Measurements from ENCODE around the gene C1QTNF3. TPM values are rescaled to one million over a fixed set of nuclear protein-coding genes. Genes with fewer than 3 reads are reported as not detected.

C1QTNF3 gene
- total RNA-seq, 2 experiments from 2014 or later, result 3.6 to 7.5 TPM

DNA sequence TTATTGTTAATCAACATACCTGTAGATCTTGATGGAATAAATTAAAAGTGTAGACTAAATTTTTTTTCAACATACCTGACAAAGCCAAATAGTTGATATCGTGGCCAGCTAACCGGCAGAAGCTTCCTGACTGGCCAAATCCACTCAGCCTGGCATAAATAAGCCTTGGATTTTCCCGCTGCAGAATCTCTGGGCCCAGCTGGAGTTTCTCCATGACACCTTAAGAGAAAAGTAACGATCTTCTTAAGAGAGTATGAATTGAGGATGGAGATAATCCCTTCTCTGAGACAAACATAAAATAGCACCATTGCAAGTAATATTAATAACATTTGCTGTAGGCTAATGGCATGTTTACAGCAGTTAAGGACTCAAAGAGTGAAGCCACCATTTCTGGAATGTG lies 37.3 kb downstream of the C1QTNF3 start:
- no peak overlapping the region for H2AFZ ChIP-seq (ENCODE audit: low read length)
- no peaks in the 10 kb centered on the region for H3K9me2 ChIP-seq (ENCODE audit: insufficient read depth, low read length)
- H3K36me3 ChIP-seq (ENCODE audit: insufficient read depth, low read length), result no peaks in the 10 kb centered on the region
- BruUV-seq (replicated peaks), result no TSS peak
- no peak overlapping the region for H3K27ac ChIP-seq (ENCODE audit: low read depth, low read length, poor library complexity, severe bottlenecking)
- ChIA-PET CTCF (ENCODE audit: unreplicated experiment) (no interaction called here), POLR2A (interaction anchor here (0.7 kb wide), 1 partner anchor 991 kb away, joined by 3 read pairs; no protein-coding TSS in a partner anchor)
- intact Hi-C loops (cut with micrococcal nuclease; ENCODE audit: unreplicated experiment), result loop anchor here (10.0 kb wide), 1 partner anchor 561 kb away; the partner anchor contains the start of gene TARS1
- H3K4me2 ChIP-seq (ENCODE audit: low read length), result no peak overlapping the region
- H3K4me1 ChIP-seq (ENCODE audit: insufficient read depth, low read length, poor library complexity, severe bottlenecking), result peaks cover 19% of the 10 kb centered on the region
- H3K9me3 ChIP-seq (ENCODE audit: low read length), result no peaks in the 10 kb centered on the region
- no peaks in the 10 kb centered on the region for H4K20me1 ChIP-seq (ENCODE audit: insufficient read depth, low read length)
- no peaks in the 10 kb centered on the region for H3K79me2 ChIP-seq (ENCODE audit: insufficient read depth, low read depth, low read length)
- H3K4me3 ChIP-seq (ENCODE audit: low read depth, low read length, poor library complexity, severe bottlenecking), result no peak overlapping the region
- TF ChIP-seq EZH2phosphoT487 (IDR thresholded peaks at IDR 0.05; ENCODE audit: borderline replicate concordance, low read depth, low read length), result no peak
- TF ChIP-seq, protein P1, sequence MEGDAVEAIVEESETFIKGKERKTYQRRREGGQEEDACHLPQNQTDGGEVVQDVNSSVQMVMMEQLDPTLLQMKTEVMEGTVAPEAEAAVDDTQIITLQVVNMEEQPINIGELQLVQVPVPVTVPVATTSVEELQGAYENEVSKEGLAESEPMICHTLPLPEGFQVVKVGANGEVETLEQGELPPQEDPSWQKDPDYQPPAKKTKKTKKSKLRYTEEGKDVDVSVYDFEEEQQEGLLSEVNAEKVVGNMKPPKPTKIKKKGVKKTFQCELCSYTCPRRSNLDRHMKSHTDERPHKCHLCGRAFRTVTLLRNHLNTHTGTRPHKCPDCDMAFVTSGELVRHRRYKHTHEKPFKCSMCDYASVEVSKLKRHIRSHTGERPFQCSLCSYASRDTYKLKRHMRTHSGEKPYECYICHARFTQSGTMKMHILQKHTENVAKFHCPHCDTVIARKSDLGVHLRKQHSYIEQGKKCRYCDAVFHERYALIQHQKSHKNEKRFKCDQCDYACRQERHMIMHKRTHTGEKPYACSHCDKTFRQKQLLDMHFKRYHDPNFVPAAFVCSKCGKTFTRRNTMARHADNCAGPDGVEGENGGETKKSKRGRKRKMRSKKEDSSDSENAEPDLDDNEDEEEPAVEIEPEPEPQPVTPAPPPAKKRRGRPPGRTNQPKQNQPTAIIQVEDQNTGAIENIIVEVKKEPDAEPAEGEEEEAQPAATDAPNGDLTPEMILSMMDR (conservative IDR thresholded peaks at IDR 0.05; ENCODE audit: low read length), result no peak
- DNase-seq (ENCODE audit: low spot score), result no peak

- Histone ChIP-seq H2AFZ (ENCODE audit: low read length) (no peak overlapping the region), H3K4me3 (ENCODE audit: low read depth, low read length, poor library complexity, severe bottlenecking) (no peak overlapping the region), H3K79me2 (ENCODE audit: insufficient read depth, low read depth, low read length) (no peaks in the 10 kb centered on the region), H3K9me2 (ENCODE audit: insufficient read depth, low read length) (no peaks in the 10 kb centered on the region), H3K9me3 (ENCODE audit: low read length) (no peaks in the 10 kb centered on the region), H3K4me1 (ENCODE audit: insufficient read depth, low read length, poor library complexity, severe bottlenecking) (peaks cover 19% of the 10 kb centered on the region), H3K27ac (ENCODE audit: low read depth, low read length, poor library complexity, severe bottlenecking) (no peak overlapping the region), H3K4me2 (ENCODE audit: low read length) (no peak overlapping the region), H3K36me3 (ENCODE audit: insufficient read depth, low read length) (no peaks in the 10 kb centered on the region), H4K20me1 (ENCODE audit: insufficient read depth, low read length) (no peaks in the 10 kb centered on the region)
- ChIA-PET POLR2A (no interaction called here), CTCF (ENCODE audit: unreplicated experiment) (no interaction called here)
- DNase-seq (ENCODE audit: low spot score), result no peak
- intact Hi-C loops (cut with micrococcal nuclease; ENCODE audit: unreplicated experiment), result loop anchor here (10.0 kb wide), 1 partner anchor 560 kb away; the partner anchor contains the start of gene TARS1
- no TSS peak for BruUV-seq (replicated peaks)
- TF ChIP-seq EZH2phosphoT487 (IDR thresholded peaks at IDR 0.05; ENCODE audit: borderline replicate concordance, low read depth, low read length), result no peak
- TF ChIP-seq, protein P1 (conservative IDR thresholded peaks at IDR 0.05; ENCODE audit: low read length), result no peak
These were observed 37.8 kb downstream of the C1QTNF3 start for GRCh38 chr5:34005211-34005610.

DNA sequence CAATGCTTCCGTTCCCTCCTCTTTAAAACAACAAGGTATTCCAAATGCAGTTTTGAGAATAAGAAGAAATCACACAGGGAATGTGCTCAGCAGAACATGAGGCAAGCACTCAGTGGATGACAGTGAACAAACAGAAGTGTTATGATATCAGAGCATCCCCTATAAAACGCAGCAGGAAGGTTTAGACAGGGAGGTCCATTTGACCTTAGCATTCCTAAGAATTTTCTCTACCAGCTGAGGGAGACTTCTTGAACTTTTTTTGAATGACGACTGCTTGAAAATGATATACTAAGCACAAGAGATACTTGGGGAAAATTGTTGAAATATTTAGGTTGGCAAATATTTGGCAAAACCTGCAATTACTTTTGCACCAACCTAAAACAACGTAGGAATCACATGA lies 39.1 kb downstream of the C1QTNF3 start:
- H3K4me2 ChIP-seq (ENCODE audit: low read length), result no peak overlapping the region
- no peaks in the 10 kb centered on the region for H4K20me1 ChIP-seq (ENCODE audit: insufficient read depth, low read length)
- BruUV-seq (replicated peaks), result no TSS peak
- H3K4me1 ChIP-seq (ENCODE audit: insufficient read depth, low read length, poor library complexity, severe bottlenecking), result peaks cover 14% of the 10 kb centered on the region
- H3K4me3 ChIP-seq (ENCODE audit: low read depth, low read length, poor library complexity, severe bottlenecking), result no peak overlapping the region
- POLR2A ChIA-PET, result no interaction called here
- intact Hi-C loops (cut with micrococcal nuclease; ENCODE audit: unreplicated experiment), result loop anchor here (10.0 kb wide), 1 partner anchor 559 kb away; the partner anchor contains the start of gene TARS1
- no peak overlapping the region for H3K27ac ChIP-seq (ENCODE audit: low read depth, low read length, poor library complexity, severe bottlenecking)
- no peaks in the 10 kb centered on the region for H3K9me3 ChIP-seq (ENCODE audit: low read length)
- H2AFZ ChIP-seq (ENCODE audit: low read length), result no peak overlapping the region
- H3K36me3 ChIP-seq (ENCODE audit: insufficient read depth, low read length), result no peaks in the 10 kb centered on the region
- no peaks in the 10 kb centered on the region for H3K9me2 ChIP-seq (ENCODE audit: insufficient read depth, low read length)
- DNase-seq (ENCODE audit: low spot score), result no peak
- H3K79me2 ChIP-seq (ENCODE audit: insufficient read depth, low read depth, low read length), result no peaks in the 10 kb centered on the region
- TF ChIP-seq EZH2phosphoT487 (IDR thresholded peaks at IDR 0.05; ENCODE audit: borderline replicate concordance, low read depth, low read length), result no peak
- TF ChIP-seq, protein P1 (conservative IDR thresholded peaks at IDR 0.05; ENCODE audit: low read length), result no peak
- CTCF ChIA-PET (ENCODE audit: unreplicated experiment), result no interaction called here

All from OCI-LY7 (cell line).